Loucy (cell line): ENCODE measurements around the gene SLC25A30.

Experiments used
- H2AFZ ChIP-seq: fragments of 200-600 bp; sonication (generic); 2 replicates; pipeline ENCODE4 v1.6.0; 2016; ENCODE audit warnings: antibody characterized with exemption, mild to moderate bottlenecking, low read length, moderate library complexity
- H3F3A ChIP-seq: fragments of 200-600 bp; 2 replicates; pipeline ENCODE4 v1.6.0; 2016; ENCODE audit warnings: antibody characterized with exemption, low read depth, mild to moderate bottlenecking
- H3K27me3 ChIP-seq: fragments of 200-600 bp; sonication (generic); 2 replicates; pipeline ENCODE4 v1.6.1; 2014; ENCODE audit warnings: low read length, mild to moderate bottlenecking; ENCODE audit not compliant: insufficient read depth, poor library complexity, severe bottlenecking
- H3K36me3 ChIP-seq: fragments of 200-600 bp; sonication (generic); 2 replicates; pipeline ENCODE4 v1.6.1; 2016; ENCODE audit warnings: low read length; ENCODE audit not compliant: insufficient read depth
- H3K4me1 ChIP-seq: fragments of 200-600 bp; sonication (generic); 2 replicates; pipeline ENCODE4 v1.5.1; 2014; ENCODE audit warnings: low read length, mild to moderate bottlenecking; ENCODE audit not compliant: insufficient read depth, poor library complexity, severe bottlenecking
- H3K4me2 ChIP-seq: fragments of 200-600 bp; sonication (generic); 2 replicates; pipeline ENCODE4 v1.6.0; 2014; ENCODE audit warnings: antibody characterized with exemption, low read length, low read depth, mild to moderate bottlenecking; ENCODE audit not compliant: poor library complexity, severe bottlenecking
- H3K4me3 ChIP-seq: fragments of 200-600 bp; sonication (generic); 2 replicates; pipeline ENCODE4 v1.5.1; 2014; ENCODE audit warnings: low read length, mild to moderate bottlenecking, mixed read lengths; ENCODE audit not compliant: poor library complexity, severe bottlenecking
- H3K79me2 ChIP-seq: fragments of 200-600 bp; sonication (generic); 2 replicates; pipeline ENCODE4 v1.6.1; 2014; ENCODE audit warnings: low read length; ENCODE audit not compliant: insufficient read depth
- H3K9ac ChIP-seq: fragments of 200-600 bp; sonication (generic); 2 replicates; pipeline ENCODE4 v1.6.0; 2014; ENCODE audit warnings: mild to moderate bottlenecking, low read depth, low read length, moderate library complexity; ENCODE audit not compliant: poor library complexity, severe bottlenecking
- H3K9me2 ChIP-seq: fragments of 200-600 bp; sonication (generic); replicated peaks from 2 replicates; pipeline ENCODE4 v1.6.1; 2016; ENCODE audit warnings: low read depth, low read length, mixed read lengths
- H3K9me3 ChIP-seq: fragments of 200-600 bp; sonication (generic); 2 replicates; pipeline ENCODE4 v1.6.1; 2014; ENCODE audit warnings: mild to moderate bottlenecking, antibody characterized with exemption, low read length, low read depth; ENCODE audit not compliant: insufficient read depth
- H4K20me1 ChIP-seq: fragments of 200-600 bp; sonication (generic); 2 replicates; pipeline ENCODE4 v1.6.0; 2014; ENCODE audit warnings: antibody characterized with exemption, low read length, mild to moderate bottlenecking; ENCODE audit not compliant: insufficient read depth, poor library complexity, severe bottlenecking
- EZH2phosphoT487 ChIP-seq: fragments of 200-600 bp; IDR thresholded peaks from 2 replicates; pipeline ENCODE4 v1.6.1; 2018; ENCODE audit warnings: antibody characterized with exemption, mild to moderate bottlenecking, moderate library complexity, borderline replicate concordance
- TF ChIP-seq, protein P1 (sequence below): fragments of 200-600 bp; sonication (generic); conservative IDR thresholded peaks from 2 replicates; pipeline ENCODE4 v1.5.1; 2014; ENCODE audit warnings: mild to moderate bottlenecking, antibody characterized with exemption, low read length

SLC25A30 gene

DNA sequence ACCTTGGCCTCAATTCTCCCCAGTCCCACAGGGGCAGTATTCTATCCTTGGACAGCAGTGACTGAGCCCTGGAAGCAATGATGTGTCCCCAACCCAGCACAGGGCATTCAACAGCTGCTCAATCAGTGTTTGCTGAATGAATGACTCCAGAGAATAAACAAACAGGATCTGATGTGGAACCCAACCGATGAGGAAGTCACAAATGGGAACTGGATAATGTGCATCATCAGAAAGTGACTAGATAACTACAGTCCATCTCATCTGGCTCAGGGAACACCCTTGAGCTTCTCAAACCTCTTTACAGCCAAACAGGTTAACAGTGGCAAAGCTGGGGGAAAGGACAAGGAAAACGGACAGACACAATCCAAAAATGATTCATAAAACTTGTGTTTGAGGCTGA, 8.2 kb downstream of the SLC25A30 start:
- no peaks in the 10 kb centered on the region for H3K79me2 ChIP-seq
- no peaks in the 10 kb centered on the region for H4K20me1 ChIP-seq
- TF ChIP-seq, protein P1, sequence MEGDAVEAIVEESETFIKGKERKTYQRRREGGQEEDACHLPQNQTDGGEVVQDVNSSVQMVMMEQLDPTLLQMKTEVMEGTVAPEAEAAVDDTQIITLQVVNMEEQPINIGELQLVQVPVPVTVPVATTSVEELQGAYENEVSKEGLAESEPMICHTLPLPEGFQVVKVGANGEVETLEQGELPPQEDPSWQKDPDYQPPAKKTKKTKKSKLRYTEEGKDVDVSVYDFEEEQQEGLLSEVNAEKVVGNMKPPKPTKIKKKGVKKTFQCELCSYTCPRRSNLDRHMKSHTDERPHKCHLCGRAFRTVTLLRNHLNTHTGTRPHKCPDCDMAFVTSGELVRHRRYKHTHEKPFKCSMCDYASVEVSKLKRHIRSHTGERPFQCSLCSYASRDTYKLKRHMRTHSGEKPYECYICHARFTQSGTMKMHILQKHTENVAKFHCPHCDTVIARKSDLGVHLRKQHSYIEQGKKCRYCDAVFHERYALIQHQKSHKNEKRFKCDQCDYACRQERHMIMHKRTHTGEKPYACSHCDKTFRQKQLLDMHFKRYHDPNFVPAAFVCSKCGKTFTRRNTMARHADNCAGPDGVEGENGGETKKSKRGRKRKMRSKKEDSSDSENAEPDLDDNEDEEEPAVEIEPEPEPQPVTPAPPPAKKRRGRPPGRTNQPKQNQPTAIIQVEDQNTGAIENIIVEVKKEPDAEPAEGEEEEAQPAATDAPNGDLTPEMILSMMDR: no peak
- TF ChIP-seq EZH2phosphoT487: no peak
- H3K4me2 ChIP-seq: no peak overlapping the region
- no peaks in the 10 kb centered on the region for H3K4me1 ChIP-seq
- 0 out of 2 replicates have a peak, but pooled peaks cover 5% of the 10 kb centered on the region for H3K36me3 ChIP-seq
- no peak overlapping the region for H3K4me3 ChIP-seq
- H2AFZ ChIP-seq: no peak overlapping the region
- H3K9me2 ChIP-seq: no peaks in the 10 kb centered on the region
- no peaks in the 10 kb centered on the region for H3K9me3 ChIP-seq
- H3K27me3 ChIP-seq: no peaks in the 10 kb centered on the region
- no peak overlapping the region for H3K9ac ChIP-seq
- no peaks in the 10 kb centered on the region for H3F3A ChIP-seq

DNA sequence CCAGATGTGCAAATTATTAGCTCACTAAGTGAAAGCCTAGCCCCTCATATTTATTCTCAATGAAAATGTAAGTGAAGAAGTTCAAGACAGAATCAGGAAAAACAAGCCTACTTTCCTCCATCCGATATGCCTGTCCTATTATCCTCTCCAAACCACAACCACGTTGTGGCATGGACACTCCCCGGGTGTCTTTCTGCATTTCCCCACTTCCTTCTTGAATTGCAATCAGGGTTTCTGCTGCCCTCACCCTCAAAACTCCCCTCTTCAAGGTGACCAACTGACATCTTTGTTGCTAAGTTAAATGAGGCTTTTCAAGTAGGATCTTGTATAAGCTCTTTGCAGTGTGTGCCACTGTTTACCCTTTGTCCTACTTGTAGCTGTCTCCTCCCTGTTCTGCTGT, 11.8 kb downstream of the SLC25A30 start:
- TF ChIP-seq EZH2phosphoT487: no peak
- TF ChIP-seq, protein P1: no peak
- 0 out of 2 replicates have a peak, but pooled peaks cover 5% of the 10 kb centered on the region for H3K36me3 ChIP-seq

DNA sequence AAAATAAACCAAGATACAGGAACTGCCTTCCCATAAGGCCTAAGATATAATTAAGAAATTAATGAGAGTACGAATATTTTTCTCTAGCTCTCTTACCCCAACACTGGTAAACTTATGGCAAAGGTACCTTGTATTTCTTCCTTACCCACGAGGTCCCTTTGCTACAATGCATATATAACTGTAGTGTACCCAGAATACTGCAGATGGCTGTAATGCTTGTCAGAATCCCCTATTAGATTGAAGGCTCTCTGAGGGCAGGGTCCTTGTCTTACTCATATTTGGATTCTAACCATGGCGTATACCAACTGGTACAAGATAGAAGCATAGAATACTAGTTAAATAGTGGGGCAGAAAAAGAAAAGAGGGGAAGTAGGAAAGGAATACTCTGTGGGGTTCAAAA, 15.1 kb downstream of the SLC25A30 start:
- no peak for TF ChIP-seq EZH2phosphoT487
- TF ChIP-seq, protein P1: no peak
- Histone ChIP-seq H3K36me3 (0 out of 2 replicates have a peak, but pooled peaks cover 5% of the 10 kb centered on the region), H3K27me3 (no peaks in the 10 kb centered on the region), H3F3A (no peaks in the 10 kb centered on the region; the same call in 1 of the 2 replicates), H3K4me3 (no peak overlapping the region), H3K9ac (no peak overlapping the region), H3K4me1 (no peaks in the 10 kb centered on the region), H3K9me2 (no peaks in the 10 kb centered on the region), H3K9me3 (no peaks in the 10 kb centered on the region), H4K20me1 (no peaks in the 10 kb centered on the region), H3K79me2 (no peaks in the 10 kb centered on the region), H2AFZ (no peak overlapping the region), H3K4me2 (no peak overlapping the region)

More for the DNA sequence above, 11.8 kb downstream of the SLC25A30 start:
- Histone ChIP-seq H4K20me1 (no peaks in the 10 kb centered on the region), H3K9me2 (no peaks in the 10 kb centered on the region), H3K9ac (no peak overlapping the region), H2AFZ (no peak overlapping the region), H3F3A (no peaks in the 10 kb centered on the region; the same call in 1 of the 2 replicates), H3K9me3 (no peaks in the 10 kb centered on the region), H3K4me1 (no peaks in the 10 kb centered on the region), H3K27me3 (no peaks in the 10 kb centered on the region), H3K4me2 (no peak overlapping the region), H3K4me3 (no peak overlapping the region), H3K79me2 (no peaks in the 10 kb centered on the region)
